Activated CD4-positive, alpha-beta T cell treated with anti-CD3 and anti-CD28 coated beads, Interleukin-2, amount 50 U/mL, for 16 hours (primary cell): ENCODE measurements around the gene EFHD1.

Experiments
- DNase-seq: peaks from one replicate; pipeline ENCODE4 v3.0.0-alpha.2; 2020

EFHD1 gene, protein sequence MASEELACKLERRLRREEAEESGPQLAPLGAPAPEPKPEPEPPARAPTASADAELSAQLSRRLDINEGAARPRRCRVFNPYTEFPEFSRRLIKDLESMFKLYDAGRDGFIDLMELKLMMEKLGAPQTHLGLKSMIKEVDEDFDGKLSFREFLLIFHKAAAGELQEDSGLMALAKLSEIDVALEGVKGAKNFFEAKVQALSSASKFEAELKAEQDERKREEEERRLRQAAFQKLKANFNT

DNA sequence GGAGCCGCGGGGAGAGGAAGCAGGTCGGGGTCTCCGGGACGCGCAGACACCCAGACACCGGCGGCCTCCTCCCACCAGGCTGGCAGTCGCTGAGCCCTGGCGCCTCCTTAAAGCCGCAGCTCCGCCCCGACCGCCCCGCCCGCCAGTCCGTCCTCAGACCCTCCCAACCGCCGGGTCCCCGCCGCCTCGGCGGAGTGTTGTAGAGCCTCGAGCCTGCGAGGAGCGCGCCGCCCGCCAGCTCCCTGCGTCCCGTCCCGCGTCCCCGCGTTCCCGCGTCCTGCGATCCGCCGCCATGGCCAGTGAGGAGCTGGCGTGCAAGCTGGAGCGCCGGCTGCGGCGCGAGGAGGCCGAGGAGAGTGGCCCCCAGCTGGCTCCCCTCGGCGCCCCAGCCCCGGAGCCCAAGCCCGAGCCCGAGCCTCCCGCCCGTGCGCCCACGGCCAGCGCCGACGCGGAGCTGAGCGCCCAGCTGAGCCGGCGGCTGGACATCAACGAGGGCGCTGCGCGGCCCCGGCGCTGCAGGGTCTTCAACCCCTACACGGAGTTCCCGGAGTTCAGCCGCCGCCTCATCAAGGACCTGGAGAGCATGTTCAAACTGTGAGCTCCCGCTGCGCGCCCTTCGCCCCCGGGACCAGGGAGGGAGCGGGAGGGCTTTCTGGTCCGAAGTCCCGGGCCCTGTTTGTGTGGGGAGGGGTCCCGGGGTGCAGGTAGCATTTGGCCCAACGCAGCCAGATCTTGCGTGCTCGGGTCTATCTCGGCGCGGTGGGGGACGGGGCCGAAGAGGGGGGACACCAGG lies at the start of gene EFHD1:
Gene EFHD1, plus strand, starts transcription at position 192 of the 793 bp plus-strand sequence. Its CDS starts 101 bp downstream, at position 293.
- peak; percentile 46 for DNase-seq

- DNase-seq: no peak
These were observed 49.2 kb upstream of the EFHD1 start for GRCh38 chr2:232584238-232584637.

GRCh38 chr2:232586943-232587505 lies 46.4 kb upstream of the EFHD1 start:
- DNase-seq: no peak

DNA sequence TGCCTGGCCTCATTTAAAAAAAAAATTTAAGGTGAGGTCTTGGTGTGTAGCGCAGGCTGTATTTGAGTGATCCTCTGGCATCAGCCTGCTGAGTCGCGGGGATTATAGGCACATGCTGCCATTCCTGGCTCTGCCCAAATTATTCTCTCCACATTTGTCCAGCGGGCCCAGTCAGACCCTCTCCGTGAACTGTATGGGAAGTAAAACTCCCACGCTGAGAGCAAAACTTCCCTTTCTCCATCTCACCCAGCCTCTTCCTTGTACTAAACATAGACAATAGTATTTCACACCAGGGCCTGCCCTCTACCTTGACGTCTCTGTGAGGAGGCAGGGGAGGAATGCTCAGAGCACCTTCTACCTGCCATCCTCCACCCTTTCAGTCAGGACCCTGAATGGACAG lies 45.9 kb upstream of the EFHD1 start:
- no peak for DNase-seq

DNA sequence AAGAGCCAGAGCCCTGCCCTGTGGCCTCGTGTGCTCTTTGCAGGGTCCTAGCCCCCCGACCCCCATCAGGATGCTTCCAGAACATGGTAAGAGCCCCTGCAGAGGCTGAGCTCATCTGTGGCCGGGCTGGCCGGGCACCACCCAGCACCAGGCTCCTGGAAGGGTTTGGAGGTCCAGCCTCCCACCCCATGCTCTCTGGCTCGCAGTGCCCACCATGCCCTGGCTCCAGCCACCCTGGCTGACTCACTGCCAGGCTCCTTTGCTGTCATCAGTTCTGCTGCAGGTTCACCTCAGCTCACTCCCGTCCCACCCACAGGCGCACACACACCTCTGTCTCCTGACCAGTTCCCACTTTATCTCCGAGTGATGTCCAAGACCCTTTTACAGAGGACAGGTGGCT lies 45.4 kb upstream of the EFHD1 start:
- DNase-seq: no peak

GRCh38 chr2:232588680-232589585 lies 44.5 kb upstream of the EFHD1 start:
- no peak for DNase-seq

DNA sequence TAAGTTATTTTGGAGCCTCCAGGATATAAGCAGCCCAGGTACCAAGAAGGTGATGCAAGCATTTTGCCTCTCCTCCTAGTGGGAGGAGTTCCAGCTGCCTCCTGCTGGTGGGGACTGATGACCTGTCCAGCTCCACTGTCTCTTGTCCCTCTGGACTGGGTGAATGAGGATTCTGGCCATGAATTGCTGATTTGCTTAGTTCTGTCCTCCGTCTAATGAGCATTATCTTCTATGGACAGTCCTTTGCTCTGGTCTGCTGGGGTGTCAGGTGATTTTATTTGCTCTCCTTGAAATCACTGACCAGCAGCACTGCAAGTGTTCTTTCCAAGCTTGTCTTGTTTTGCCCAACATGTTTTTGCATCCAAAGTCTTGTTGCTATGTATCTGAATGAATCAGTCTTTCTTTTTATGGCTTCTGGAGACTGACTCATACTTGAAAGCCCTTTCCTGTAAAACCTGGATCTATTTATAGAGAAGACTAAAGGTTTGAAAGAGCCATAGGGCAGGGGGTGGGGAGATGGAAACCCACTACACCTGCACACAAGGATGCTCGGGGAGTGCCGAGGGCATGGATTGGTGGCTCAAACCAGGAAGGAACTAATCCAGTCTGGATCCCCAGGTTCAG lies 40.5 kb upstream of the EFHD1 start:
- peak; percentile 35 for DNase-seq

- no peak for DNase-seq
These were observed 39.4 kb upstream of the EFHD1 start for GRCh38 chr2:232593982-232594381.

- DNase-seq: no peak
These were observed 35.9 kb upstream of the EFHD1 start for GRCh38 chr2:232597362-232598079.

DNA sequence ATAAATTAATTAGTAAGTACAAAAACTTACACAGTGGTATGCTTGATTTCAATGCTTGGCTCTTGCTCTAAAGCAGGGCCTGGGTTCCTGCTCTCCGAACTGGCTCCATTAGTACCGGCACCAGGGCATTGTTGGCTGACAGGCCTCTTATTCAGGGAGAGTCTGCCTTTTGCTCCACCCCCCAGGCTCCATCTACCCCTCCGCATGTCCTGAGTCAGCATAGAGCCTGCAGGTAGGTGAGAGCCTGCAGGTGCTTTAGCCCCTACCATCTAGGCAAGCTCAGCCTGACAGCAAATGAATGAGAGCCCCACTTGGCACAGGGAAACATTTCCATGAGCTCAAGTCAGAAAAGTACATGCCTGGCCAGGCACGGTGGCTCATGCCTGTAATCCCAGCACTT lies 35.1 kb upstream of the EFHD1 start:
- DNase-seq: no peak

DNA sequence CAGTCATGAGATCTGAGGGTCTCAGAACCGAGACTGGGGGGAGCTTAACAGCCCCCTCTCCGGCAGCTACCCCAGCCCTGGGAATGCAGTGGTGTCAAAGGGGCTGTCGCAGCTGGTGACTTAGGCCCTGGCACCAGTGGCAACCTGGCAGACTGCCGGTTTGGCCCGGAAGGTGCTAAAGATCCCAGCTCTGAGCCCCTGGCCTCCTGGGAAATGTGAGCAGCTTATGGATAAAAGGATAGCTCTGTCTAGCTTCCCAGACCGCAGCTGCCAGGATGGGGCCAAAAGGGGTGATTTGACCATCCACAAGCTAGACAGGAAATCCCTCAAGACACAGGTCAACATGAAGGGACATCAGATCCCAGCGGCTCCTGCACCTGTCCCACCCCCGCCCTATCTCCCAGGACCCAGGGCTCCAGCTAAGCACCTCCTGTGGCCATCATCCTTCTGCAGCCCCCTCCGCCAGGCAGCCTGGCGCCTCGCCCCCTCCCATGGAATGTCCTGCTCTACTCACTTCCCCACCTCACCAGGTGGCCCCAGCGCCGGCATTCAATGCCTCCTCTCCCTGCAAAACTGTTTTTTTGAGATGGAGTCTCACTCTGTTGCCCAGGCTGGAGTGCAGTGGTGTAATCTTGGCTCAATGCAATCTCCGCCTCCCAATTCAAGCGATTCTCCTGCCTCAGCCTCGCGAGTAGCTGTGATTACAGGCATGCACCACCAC lies 33.2 kb upstream of the EFHD1 start:
- DNase-seq: no peak

DNA sequence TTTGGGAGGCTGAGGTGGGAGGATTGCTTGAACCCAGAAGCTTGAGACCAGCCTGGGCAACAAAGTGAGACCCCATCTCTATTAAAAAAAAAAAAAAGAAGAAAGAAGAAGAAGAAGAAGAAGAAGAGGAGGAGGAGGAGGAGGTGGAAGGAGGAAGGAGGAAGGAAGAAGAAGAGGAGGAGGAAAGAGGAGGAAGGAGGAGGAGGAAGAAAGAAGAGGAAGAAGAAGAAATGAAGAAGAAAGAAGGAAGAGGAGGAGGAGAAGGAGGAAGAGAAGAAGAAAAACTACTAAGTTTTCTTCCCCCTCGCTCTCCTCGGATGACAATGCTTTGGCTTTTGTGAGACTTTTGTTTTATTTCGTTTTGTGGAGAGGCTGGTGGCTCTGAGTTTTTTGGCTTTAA lies 30.1 kb upstream of the EFHD1 start:
- no peak for DNase-seq

GRCh38 chr2:232604535-232604934 lies 28.9 kb upstream of the EFHD1 start:
- DNase-seq: no peak

DNA sequence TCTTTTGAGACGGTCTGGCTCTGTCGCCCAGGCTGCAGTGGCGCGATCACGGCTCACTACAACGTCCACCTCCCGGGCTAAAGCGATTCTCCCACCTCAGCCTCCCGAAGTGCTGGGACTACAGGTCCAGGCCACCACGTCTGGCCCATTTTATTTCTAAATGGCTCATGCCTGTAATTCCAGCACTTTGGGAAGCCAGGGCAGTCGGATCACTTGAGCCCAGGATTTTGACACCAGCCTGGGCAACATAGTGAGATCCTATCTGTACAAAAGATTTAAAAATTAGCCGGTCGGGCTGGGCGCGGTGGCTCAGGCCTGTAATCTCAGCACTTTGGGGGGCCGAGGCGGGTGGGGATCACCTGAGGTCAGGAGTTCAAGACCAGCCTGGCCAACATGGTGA lies 26.4 kb upstream of the EFHD1 start:
- DNase-seq: no peak

GRCh38 chr2:232609607-232610006 lies 23.8 kb upstream of the EFHD1 start:
- DNase-seq: no peak

- no peak for DNase-seq
These were observed 23.3 kb upstream of the EFHD1 start for GRCh38 chr2:232610081-232610480.

- DNase-seq: no peak
These were observed 22.3 kb upstream of the EFHD1 start for GRCh38 chr2:232611061-232611460.

DNA sequence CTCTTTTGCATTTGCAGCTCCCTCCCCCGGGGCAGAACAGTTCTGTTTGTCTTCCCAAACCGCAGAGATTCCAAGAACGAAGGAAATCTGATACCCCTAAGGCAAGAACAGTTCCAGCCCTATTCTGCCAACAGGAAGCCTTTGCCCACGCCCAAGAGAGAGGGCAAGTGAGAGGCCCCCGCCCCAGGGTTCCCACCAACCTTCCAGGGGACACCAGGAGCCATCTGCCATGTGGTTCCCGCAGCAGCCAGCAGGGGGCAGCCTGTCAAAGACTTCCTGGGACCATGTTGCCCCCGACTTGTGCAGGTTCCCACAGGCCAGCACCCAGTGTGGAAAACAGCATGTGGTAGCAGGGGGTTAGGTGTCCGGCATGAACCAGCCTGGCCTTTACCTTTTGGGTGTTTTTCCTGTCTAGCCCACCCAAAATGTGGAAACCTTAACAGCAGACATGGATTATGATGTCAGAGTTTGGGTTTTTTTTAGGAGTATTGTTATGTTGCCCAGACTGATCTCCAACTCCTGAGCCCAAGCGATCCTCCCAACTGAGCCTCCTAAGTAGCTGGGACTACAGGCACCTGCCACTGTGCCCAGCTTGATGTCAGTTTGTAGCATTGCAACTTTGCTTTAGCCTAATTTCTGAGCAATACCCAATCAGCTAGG lies 21.7 kb upstream of the EFHD1 start:
- peak; percentile 65 for DNase-seq

- no peak for DNase-seq
These were observed 19.8 kb upstream of the EFHD1 start for GRCh38 chr2:232613538-232614134.

DNA sequence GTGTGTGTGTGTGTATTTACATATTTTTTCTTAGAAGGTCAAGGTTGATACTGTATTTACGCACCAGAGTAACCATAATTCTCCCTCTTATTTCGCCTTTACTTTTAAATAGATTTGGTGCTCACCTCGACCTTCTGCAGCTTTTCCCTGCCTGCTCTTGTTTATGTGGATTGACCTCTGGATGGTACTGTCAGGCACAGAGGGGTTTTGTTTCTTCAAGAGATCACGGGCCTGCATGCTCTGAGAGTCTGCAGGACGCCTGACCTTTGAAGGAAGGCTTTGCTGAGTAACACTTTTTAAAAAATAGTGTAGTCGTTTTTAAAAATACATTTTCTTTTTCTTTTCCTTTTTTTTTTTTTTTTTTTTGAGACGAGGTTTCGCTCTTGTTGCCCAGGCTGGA lies 18.1 kb upstream of the EFHD1 start:
- DNase-seq: no peak
